DMS153 treated with DMSO at 0.1 percent for 48 hours (cell line): ENCODE results near the gene SNX3.
"Not testable (repeated sequence)": the region's sequence is repeated elsewhere in the genome, so short reads cannot be mapped to it uniquely, and the experiment has no call there.

Experiments
- DNase-seq: peaks from one replicate; lab custom pipeline; 2025; ENCODE audit not compliant: unreplicated experiment; lab: John Stamatoyannopoulos, UW

The SNX3 gene

GRCh38 chr6:108260809-108261569, at the start of gene SNX3:
SNX3 (minus strand) TSS chr6:108261040; CDS start chr6:108260921, 119 bp downstream.
- DNase-seq: peak; percentile 91

GRCh38 chr6:108309844-108310243, 49.0 kb upstream of the SNX3 start:
- DNase-seq: no peak

DNA sequence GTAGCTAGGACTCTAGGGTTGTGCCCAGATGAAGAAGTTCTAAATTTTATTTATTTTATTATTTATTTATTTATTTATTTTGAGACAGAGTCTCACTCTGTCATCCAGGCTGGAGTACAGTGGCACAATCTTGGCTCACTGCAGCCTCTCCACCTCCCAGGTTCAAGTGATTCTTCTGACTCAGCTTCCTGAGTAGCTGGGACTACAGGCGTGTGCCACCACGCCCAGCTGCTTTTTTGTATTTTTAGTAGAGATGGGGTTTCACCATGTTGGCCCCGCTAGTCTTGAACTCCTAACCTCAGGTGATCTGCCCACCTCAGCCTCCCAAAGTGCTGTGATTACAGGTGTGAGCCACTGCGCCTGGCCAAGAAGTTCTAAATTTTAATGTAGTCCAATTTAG, 47.8 kb upstream of the SNX3 start:
- not testable (repeated sequence) for DNase-seq

DNA sequence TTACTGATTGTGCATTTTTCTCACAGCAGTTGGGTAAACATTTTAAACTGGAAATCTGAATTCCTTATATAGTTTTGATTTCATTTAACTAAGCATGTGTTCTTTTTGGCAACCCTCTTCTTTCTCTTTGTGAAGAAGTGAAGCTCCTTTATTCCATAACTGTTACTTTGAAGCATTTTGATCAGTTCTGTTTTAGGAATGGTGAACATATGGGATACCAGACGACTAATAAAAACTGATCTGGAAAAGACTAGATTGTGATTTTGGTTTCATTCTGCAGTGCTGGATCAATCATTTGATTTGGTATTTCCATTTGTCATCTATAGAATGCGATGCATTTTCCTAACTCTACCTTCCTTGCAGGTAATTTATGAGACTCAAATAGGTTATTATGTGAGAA, 43.8 kb upstream of the SNX3 start:
- DNase-seq: no peak

- DNase-seq: no peak
These were observed 41.5 kb upstream of the SNX3 start for GRCh38 chr6:108302386-108302785.

DNA sequence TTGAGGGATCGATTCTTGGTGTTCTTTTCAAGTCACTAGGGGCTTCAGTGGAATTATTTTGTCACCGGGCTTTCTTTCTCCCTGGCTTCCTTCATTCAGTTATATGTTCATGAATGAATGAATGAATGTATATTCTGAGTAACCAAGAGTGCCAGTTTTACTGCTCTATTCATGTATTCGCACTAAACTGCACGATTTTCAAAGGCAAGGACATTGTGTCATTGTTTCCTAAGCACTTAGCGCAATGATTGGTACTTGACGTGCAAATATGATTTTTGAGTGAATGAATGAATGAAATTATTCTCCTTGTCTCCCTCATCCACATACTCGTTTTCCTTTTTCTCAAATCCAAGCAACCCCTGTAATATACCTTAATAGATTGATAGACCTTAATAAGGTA, 34.8 kb upstream of the SNX3 start:
- no peak for DNase-seq

DNA sequence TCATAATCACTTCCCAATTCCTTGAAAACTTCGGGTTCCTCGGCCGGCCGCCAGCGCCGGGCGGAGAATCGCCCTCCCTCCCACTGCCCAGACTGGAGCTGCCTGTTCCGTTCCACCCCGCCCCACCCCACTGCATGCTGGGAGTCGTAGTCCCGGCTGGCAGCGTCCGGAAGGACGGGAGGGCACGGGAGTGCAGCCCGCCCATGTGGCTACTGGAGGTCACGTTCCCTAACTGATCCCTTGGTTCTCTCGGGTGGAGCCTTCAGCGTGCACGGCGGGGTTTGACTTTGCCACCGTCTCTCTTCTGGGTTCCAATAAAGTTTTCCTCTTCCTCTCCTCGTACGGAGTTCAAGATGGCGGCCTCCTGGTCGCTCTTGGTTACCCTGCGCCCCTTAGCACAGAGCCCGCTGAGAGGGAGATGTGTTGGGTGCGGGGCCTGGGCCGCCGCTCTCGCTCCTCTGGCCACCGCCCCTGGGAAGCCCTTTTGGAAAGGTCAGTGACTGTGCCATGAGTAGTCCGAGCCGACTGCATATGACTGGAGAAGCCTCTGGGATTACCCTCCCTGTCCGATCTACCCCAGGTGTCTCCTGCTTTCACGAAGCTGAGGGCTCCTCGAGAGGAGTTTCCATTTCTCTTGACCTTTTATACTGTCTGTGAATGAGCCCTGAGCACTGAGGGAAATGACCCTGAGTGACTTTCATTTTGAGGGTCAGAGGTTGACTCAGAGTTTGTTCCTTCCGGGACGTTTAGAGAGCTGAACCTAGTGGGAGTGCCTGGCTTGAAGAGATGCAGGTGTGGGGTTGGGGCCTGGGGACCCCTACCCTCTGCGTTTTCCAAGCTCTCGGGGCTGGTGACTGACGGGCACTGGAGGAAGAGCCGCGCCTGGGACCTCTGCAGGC, 34.1 kb upstream of the SNX3 start, which contains the start of gene AFG1L:
TSS of gene AFG1L (plus strand) at position 328 of the 899 bp plus-strand sequence. CDS start at position 354, 26 bp downstream.
- peak; percentile 71 for DNase-seq

GRCh38 chr6:108294297-108294726, 33.5 kb upstream of the SNX3 start:
- no peak for DNase-seq

- DNase-seq: no peak
These were observed 32.9 kb upstream of the SNX3 start for GRCh38 chr6:108293527-108294296.

- not testable (repeated sequence) for DNase-seq
These were observed 31.7 kb upstream of the SNX3 start for GRCh38 chr6:108292561-108292960.

- DNase-seq: no peak
These were observed 30.3 kb upstream of the SNX3 start for GRCh38 chr6:108291091-108291490.

GRCh38 chr6:108288742-108289141, 27.9 kb upstream of the SNX3 start:
- no peak for DNase-seq

GRCh38 chr6:108287373-108287772, 26.5 kb upstream of the SNX3 start:
- DNase-seq: no peak

- no peak for DNase-seq
These were observed 25.5 kb upstream of the SNX3 start for GRCh38 chr6:108286366-108286765.

DNA sequence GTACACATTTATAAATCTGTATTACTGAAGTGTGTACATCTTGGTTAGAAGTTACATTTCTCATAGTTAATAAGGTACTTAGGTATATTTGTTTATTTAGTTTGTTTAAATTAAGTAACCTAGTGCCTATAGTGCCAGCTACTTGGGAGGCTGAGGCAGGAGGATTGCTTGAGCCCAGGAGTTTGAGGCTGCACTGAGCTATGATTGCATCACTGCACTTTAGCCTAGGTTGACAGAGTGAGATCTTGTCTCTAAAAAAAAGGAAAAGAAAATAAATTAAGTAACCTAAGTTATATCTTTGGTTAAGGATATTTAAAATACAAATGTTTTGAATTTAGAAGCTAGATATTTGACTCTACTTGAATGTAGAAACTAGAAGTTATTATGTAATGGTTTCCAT, 24.5 kb upstream of the SNX3 start:
- DNase-seq: no peak

GRCh38 chr6:108277831-108278230, 17.0 kb upstream of the SNX3 start:
- no peak for DNase-seq

GRCh38 chr6:108277295-108277694, 16.5 kb upstream of the SNX3 start:
- DNase-seq: no peak

GRCh38 chr6:108275976-108276375, 15.1 kb upstream of the SNX3 start:
- DNase-seq: no peak

DNA sequence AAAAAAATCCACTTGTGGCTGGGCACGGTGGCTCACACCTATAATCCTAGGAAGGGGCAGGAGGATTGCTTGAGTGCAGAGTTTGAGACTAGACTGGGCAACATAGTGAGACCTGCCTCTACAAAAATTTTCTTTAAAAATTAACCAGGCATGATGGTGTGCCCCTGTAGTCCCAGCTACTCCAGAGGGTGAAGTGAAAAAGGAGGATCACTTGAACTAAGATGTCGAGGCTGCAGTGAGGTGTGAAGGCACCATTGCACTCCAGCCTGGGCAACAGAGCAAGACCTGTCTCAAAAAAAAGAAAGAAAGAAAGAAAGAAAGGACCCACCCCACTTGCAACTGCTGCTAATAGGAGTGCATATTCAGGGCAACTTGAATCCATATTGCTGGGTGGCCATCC, 13.7 kb upstream of the SNX3 start:
- DNase-seq: no peak

DNA sequence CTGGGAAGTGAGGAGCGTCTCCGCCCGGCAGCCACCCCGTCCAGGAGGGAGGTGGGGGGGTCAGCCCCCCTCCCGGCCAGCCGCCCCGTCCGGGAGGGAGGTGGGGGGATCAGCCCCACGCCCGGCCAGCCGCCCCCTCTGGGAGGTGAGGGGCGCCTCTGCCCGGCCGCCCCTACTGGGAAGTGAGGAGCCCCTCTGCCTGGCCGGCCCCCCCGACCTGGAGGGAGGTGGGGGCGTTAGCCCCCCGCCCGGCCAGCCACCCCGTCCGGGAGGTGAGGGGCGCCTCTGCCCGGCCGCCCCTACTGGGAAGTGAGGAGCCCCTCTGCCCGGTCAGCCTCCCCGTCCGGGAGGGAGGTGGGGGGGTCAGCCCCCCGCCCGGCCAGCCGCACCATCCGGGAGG, 9.1 kb upstream of the SNX3 start:
- DNase-seq: not testable (repeated sequence)

DNA sequence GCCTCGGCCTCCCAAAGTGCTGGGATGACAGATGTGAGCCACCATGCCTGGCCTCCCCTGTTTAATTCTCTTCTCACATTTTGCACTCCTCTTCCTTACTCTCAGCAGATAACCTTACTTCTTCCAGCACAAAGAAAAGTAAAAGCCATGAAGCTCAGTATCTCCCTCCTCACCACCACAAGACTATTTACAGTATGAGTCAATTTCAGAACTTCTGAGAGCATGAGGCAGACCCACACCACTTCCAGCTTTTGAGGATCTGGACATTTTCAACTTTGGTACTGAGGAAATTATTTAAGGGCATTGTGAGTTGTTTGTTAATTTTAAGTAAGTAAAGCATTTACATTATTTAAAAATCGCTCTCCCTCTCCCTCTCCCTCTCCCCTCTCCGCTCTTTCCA, 8.0 kb upstream of the SNX3 start:
- DNase-seq: no peak
